ENCODE data around the gene TCL1A. TPM values are rescaled to one million over a fixed set of nuclear protein-coding genes. Genes with fewer than 3 reads are reported as not detected.

Gene TCL1A
- total RNA-seq, 4 donors from 2014 or later = not detected

DNA sequence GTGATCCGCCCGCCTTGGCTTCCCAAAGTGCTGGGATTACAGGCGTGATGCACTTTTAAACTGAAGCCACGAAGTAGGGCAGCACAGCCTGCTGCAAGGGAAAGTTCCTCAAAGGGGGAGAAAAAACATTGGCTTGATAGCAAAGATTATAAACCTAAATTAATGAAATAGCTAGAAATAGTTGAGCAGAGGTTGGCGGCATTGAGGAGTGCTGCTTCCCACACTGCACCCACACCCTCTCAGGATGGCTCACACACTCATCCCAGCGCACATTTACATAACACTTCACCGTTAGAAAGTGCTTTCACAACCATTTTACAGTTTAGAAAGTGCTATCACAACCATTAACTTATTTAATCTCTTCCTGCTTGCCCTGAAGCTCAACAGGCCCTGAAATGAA, 44.4 kb upstream of the TCL1A start:
- no peaks in the 10 kb centered on the region for H3K36me3 ChIP-seq
- H3K27me3 ChIP-seq = no peaks in the 10 kb centered on the region
- H3K4me3 ChIP-seq = no peak overlapping the region
- TF ChIP-seq, protein P1, sequence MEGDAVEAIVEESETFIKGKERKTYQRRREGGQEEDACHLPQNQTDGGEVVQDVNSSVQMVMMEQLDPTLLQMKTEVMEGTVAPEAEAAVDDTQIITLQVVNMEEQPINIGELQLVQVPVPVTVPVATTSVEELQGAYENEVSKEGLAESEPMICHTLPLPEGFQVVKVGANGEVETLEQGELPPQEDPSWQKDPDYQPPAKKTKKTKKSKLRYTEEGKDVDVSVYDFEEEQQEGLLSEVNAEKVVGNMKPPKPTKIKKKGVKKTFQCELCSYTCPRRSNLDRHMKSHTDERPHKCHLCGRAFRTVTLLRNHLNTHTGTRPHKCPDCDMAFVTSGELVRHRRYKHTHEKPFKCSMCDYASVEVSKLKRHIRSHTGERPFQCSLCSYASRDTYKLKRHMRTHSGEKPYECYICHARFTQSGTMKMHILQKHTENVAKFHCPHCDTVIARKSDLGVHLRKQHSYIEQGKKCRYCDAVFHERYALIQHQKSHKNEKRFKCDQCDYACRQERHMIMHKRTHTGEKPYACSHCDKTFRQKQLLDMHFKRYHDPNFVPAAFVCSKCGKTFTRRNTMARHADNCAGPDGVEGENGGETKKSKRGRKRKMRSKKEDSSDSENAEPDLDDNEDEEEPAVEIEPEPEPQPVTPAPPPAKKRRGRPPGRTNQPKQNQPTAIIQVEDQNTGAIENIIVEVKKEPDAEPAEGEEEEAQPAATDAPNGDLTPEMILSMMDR (IDR thresholded peaks at IDR 0.05) = no peak
- no peak for TF ChIP-seq POLR2A (IDR thresholded peaks at IDR 0.05)
- no peak for TF ChIP-seq EP300 (IDR thresholded peaks at IDR 0.05)
- WGBS, 2 donors = 74 to 79% methylated on average over 7 of the region's 7 CpGs
- H3K4me1 ChIP-seq = no peaks in the 10 kb centered on the region
- no peaks in the 10 kb centered on the region for H3K9me3 ChIP-seq
- no peak for DNase-seq (ENCODE audit: low spot score in 2 of 2)
- H3K27ac ChIP-seq = no peak overlapping the region

DNA sequence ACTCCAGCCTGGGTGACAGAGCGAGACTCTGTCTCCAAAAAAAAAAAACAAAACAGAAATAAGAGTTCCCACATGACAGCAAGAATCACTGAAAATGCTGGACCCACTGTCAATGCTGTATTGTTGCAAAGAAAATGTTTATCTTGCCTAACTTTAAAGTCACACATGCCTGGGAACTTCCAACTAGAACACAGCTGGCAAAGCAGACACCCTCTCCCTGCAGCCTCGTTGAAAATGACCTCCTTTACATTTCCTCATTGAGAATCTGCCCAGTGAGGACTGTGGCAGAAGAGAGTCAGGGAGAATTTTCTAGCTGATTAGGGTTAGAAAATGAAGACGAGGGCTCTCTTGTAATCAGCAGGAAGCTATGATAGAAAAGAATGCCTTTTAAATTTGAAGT, 42.8 kb upstream of the TCL1A start:
- H3K27ac ChIP-seq = no peak overlapping the region
- WGBS, 2 donors = 46 to 48% methylated on average over 3 of the region's 3 CpGs
- H3K9me3 ChIP-seq = no peaks in the 10 kb centered on the region
- no peak overlapping the region for H3K4me3 ChIP-seq
- H3K36me3 ChIP-seq = no peaks in the 10 kb centered on the region
- H3K27me3 ChIP-seq = no peaks in the 10 kb centered on the region
- TF ChIP-seq, protein P1 (IDR thresholded peaks at IDR 0.05) = no peak
- no peak for TF ChIP-seq POLR2A (IDR thresholded peaks at IDR 0.05)
- no peak for TF ChIP-seq EP300 (IDR thresholded peaks at IDR 0.05)
- H3K4me1 ChIP-seq = no peaks in the 10 kb centered on the region
- DNase-seq (ENCODE audit: low spot score in 2 of 2) = no peak

DNA sequence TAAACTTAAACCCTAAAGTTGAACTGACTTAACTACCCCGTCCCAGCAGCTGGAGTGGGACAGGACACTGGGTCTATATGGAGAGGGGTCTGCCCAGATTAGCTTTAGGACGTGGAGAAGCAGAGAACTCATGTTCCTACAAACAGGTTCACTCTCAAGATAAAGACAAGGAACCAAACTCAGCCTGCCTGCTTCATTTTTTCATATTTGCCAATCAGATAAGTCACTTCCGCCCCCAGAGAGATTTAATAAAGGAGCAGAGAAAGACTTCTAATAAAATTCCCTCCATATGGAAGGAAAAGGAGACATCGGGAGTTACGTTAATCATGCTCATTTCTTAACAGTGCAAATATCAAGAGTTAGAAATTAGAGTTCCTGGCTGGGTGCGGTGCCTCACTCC, 42.2 kb upstream of the TCL1A start:
- Histone ChIP-seq H3K9me3 (no peaks in the 10 kb centered on the region), H3K36me3 (no peaks in the 10 kb centered on the region), H3K27me3 (no peaks in the 10 kb centered on the region), H3K4me1 (no peaks in the 10 kb centered on the region), H3K4me3 (no peak overlapping the region), H3K27ac (no peak overlapping the region)
- TF ChIP-seq EP300 (IDR thresholded peaks at IDR 0.05) (no peak), POLR2A (IDR thresholded peaks at IDR 0.05) (no peak)
- TF ChIP-seq, protein P1 (IDR thresholded peaks at IDR 0.05) = no peak
- WGBS, 2 donors = 73 to 76% methylated on average over 6 of the region's 6 CpGs
- DNase-seq (ENCODE audit: low spot score in 2 of 2) = no peak

DNA sequence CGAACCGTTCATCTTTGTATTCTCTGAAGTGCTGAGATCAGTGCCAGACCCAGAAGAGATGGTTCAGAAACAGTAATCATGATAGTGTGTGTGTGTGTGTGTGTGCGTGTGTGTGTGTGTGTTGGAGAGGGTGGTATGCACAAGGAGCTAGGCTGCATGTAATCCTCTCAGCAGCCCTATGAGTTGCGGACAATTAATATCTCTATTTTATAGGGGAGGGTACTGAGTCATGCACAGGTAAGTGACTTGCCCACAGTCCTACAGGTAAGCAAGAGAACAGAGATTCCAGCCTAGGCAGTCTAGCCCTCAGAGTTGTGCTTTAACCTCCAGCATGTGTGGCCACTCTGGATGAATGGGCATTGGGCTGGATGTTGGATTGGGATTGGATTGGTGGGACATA, 27.9 kb upstream of the TCL1A start:
- no peaks in the 10 kb centered on the region for H3K27me3 ChIP-seq
- 84 to 86% methylated on average over 4 of the region's 4 CpGs for WGBS, 2 donors
- no peaks in the 10 kb centered on the region for H3K9me3 ChIP-seq
- TF ChIP-seq, protein P1 (IDR thresholded peaks at IDR 0.05) = no peak
- TF ChIP-seq EP300 (IDR thresholded peaks at IDR 0.05) = no peak
- TF ChIP-seq POLR2A (IDR thresholded peaks at IDR 0.05) = no peak
- no peak for DNase-seq (ENCODE audit: low spot score in 2 of 2)
- H3K36me3 ChIP-seq = no peaks in the 10 kb centered on the region
- no peak overlapping the region for H3K27ac ChIP-seq
- H3K4me3 ChIP-seq = no peak overlapping the region
- H3K4me1 ChIP-seq = no peaks in the 10 kb centered on the region

DNA sequence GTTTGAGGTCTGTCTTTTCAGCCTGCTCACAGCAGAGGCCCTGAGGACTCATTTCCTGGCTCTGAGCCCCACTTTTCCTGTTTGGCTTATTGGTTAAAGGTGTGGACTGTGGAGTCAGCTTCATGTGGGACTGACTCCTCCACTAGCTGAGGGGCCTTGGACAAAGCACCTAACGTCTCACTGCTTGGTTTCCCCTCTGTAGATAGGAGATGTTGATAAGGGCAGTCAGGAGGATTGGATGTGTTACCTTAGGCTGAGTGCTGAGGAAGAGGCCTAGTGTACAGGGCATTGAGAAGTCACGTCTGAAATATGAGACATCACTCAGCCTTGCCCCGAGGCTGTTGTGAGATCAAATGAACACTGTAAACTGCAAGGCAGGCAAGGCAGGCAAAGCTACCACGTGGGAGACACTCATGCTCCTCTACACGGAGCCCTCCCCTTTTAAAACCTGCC, 27.1 kb upstream of the TCL1A start:
- Histone ChIP-seq H3K9me3 (no peaks in the 10 kb centered on the region), H3K36me3 (no peaks in the 10 kb centered on the region), H3K4me3 (no peak overlapping the region), H3K4me1 (no peaks in the 10 kb centered on the region), H3K27ac (no peak overlapping the region), H3K27me3 (no peaks in the 10 kb centered on the region)
- no peak for TF ChIP-seq POLR2A (IDR thresholded peaks at IDR 0.05)
- TF ChIP-seq, protein P1 (IDR thresholded peaks at IDR 0.05) = no peak
- TF ChIP-seq EP300 (IDR thresholded peaks at IDR 0.05) = no peak
- 17 to 35% methylated on average over 5 of the region's 5 CpGs for WGBS, 2 donors
- no peak for DNase-seq (ENCODE audit: low spot score in 2 of 2)
